ENCODE data around the gene SPSB2.

- no peak for TF ChIP-seq ZBTB40 (IDR thresholded peaks at IDR 0.05)
- no peak for TF ChIP-seq ZBTB40 (CRISPR knock-in tag; IDR thresholded peaks at IDR 0.05)
- TF ChIP-seq ZNF277 (CRISPR knock-in tag; IDR thresholded peaks at IDR 0.05; ENCODE audit: borderline replicate concordance) = no peak
- no peak for TF ChIP-seq PRMT5 (CRISPR knock-in tag; IDR thresholded peaks at IDR 0.05)
- no peak for TF ChIP-seq HDAC2 (IDR thresholded peaks at IDR 0.05)
These were observed 42.1 kb downstream of the SPSB2 start for GRCh38 chr12:6830999-6831398.

Data from K562 (cell line).